OCI-LY1 (cell line): ENCODE results near the gene ZBTB7A.

Experiments
- H2AFZ ChIP-seq: fragments of 200-600 bp; sonication (generic), shearing (Covaris generic); 2 replicates; pipeline ENCODE4 v1.6.0; 2014; ENCODE audit warnings: antibody characterized with exemption, mild to moderate bottlenecking, low read length
- H3F3A ChIP-seq: fragments of 200-600 bp; sonication (generic), shearing (Covaris generic); 2 replicates; pipeline ENCODE4 v1.6.0; 2014; ENCODE audit warnings: mild to moderate bottlenecking, antibody characterized with exemption, low read length, moderate library complexity; ENCODE audit not compliant: insufficient read depth
- H3K27ac ChIP-seq: fragments of 200-600 bp; sonication (generic); 2 replicates; pipeline ENCODE4 v1.5.1; 2014; ENCODE audit warnings: low read length, mixed run types, mild to moderate bottlenecking, low read depth; ENCODE audit not compliant: poor library complexity, severe bottlenecking
- H3K27me3 ChIP-seq: fragments of 200-600 bp; sonication (generic); 2 replicates; pipeline ENCODE4 v1.6.0; 2014; ENCODE audit warnings: antibody characterized with exemption, mild to moderate bottlenecking, low read length, moderate library complexity; ENCODE audit not compliant: insufficient read depth
- H3K36me3 ChIP-seq: fragments of 200-600 bp; sonication (generic); 2 replicates; pipeline ENCODE4 v1.6.1; 2014; ENCODE audit warnings: mild to moderate bottlenecking, antibody characterized with exemption, low read length, moderate library complexity, mixed read lengths; ENCODE audit not compliant: insufficient read depth
- H3K4me1 ChIP-seq: fragments of 200-600 bp; sonication (generic); 2 replicates; pipeline ENCODE4 v1.5.1; 2014; ENCODE audit warnings: mild to moderate bottlenecking, low read length, moderate library complexity; ENCODE audit not compliant: insufficient read depth, severe bottlenecking
- H3K4me2 ChIP-seq: fragments of 200-600 bp; sonication (generic), shearing (Covaris generic); 2 replicates; pipeline ENCODE4 v1.6.1; 2014; ENCODE audit warnings: low read length
- H3K4me3 ChIP-seq: fragments of 200-600 bp; sonication (generic); 2 replicates; pipeline ENCODE4 v1.5.1; 2014; ENCODE audit warnings: low read length, low read depth, mild to moderate bottlenecking, mixed read lengths; ENCODE audit not compliant: poor library complexity, severe bottlenecking
- H3K79me2 ChIP-seq: fragments of 200-600 bp; shearing (Covaris generic); 2 replicates; pipeline ENCODE4 v1.6.1; 2016; ENCODE audit warnings: mixed run types, low read length, mixed read lengths; ENCODE audit not compliant: insufficient read depth
- H3K9ac ChIP-seq: fragments of 200-600 bp; sonication (generic), shearing (Covaris generic); 2 replicates; pipeline ENCODE4 v1.6.1; 2014; ENCODE audit warnings: mild to moderate bottlenecking, low read length, mixed read lengths
- H3K9me2 ChIP-seq: fragments of 200-600 bp; sonication (generic), shearing (Covaris generic); 2 replicates; pipeline ENCODE4 v1.6.1; 2014; ENCODE audit warnings: low read depth, mild to moderate bottlenecking, low read length, mixed read lengths
- H3K9me3 ChIP-seq: fragments of 200-600 bp; shearing (Covaris generic); 2 replicates; pipeline ENCODE4 v1.6.1; 2014; ENCODE audit warnings: low read length, mixed read lengths
- H4K20me1 ChIP-seq: fragments of 200-600 bp; sonication (generic), shearing (Covaris generic); 2 replicates; pipeline ENCODE4 v1.6.0; 2016; ENCODE audit warnings: mild to moderate bottlenecking, low read length; ENCODE audit not compliant: insufficient read depth
- CTCF ChIP-seq: fragments of 200-600 bp; sonication (generic), shearing (Covaris generic); IDR thresholded peaks from 2 replicates; pipeline ENCODE4 v1.5.1; 2017; ENCODE audit warnings: mild to moderate bottlenecking, antibody characterized with exemption, low read length, moderate library complexity, mixed read lengths
- EZH2 ChIP-seq: fragments of 200-600 bp; sonication (generic), shearing (Covaris generic); IDR thresholded peaks from 2 replicates; pipeline ENCODE4 v1.8.0; 2017; ENCODE audit warnings: borderline replicate concordance, mixed run types, mild to moderate bottlenecking, antibody characterized with exemption, low read length, moderate library complexity, mixed read lengths

The ZBTB7A gene

DNA sequence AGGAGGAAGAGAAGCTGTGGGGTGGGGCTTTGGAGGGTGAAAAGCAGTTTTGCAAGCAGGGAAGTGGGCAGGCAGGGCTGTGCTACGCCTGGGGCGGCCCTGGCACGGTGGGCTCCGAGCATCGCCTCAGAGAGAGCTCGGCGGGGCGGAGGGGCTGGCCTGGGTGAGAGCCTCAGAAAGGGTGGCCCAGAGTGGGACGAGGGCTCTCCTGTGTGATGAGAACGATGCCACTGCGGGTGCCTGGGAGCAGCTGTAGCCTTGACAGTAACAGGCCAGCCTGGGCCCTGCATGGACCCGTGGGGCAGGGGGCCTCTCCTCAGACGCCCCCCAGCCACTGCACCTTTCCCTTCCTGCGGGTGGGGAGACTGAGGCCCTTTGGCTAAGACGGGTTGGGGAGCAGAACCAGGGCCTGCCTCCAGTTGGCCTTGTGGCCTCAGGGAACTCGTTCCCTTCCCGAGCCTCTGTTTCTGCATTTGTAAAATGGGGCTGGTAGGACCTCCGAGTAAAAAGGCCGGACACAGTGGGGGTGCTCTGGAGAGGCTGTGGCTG lies 31.6 kb downstream of the ZBTB7A start:
- Histone ChIP-seq H3K79me2 (no peaks in the 10 kb centered on the region), H3K9me3 (no peaks in the 10 kb centered on the region), H3K4me2 (no peak overlapping the region), H3F3A (no peaks in the 10 kb centered on the region), H3K9ac (no peak overlapping the region), H3K27ac (no peak overlapping the region), H4K20me1 (no peaks in the 10 kb centered on the region), H3K36me3 (peaks cover 56% of the 10 kb centered on the region), H3K9me2 (no peaks in the 10 kb centered on the region), H3K27me3 (no peaks in the 10 kb centered on the region), H3K4me3 (no peak overlapping the region), H3K4me1 (no peaks in the 10 kb centered on the region), H2AFZ (no peak overlapping the region)
- TF ChIP-seq EZH2: no peak
- no peak for TF ChIP-seq CTCF

DNA sequence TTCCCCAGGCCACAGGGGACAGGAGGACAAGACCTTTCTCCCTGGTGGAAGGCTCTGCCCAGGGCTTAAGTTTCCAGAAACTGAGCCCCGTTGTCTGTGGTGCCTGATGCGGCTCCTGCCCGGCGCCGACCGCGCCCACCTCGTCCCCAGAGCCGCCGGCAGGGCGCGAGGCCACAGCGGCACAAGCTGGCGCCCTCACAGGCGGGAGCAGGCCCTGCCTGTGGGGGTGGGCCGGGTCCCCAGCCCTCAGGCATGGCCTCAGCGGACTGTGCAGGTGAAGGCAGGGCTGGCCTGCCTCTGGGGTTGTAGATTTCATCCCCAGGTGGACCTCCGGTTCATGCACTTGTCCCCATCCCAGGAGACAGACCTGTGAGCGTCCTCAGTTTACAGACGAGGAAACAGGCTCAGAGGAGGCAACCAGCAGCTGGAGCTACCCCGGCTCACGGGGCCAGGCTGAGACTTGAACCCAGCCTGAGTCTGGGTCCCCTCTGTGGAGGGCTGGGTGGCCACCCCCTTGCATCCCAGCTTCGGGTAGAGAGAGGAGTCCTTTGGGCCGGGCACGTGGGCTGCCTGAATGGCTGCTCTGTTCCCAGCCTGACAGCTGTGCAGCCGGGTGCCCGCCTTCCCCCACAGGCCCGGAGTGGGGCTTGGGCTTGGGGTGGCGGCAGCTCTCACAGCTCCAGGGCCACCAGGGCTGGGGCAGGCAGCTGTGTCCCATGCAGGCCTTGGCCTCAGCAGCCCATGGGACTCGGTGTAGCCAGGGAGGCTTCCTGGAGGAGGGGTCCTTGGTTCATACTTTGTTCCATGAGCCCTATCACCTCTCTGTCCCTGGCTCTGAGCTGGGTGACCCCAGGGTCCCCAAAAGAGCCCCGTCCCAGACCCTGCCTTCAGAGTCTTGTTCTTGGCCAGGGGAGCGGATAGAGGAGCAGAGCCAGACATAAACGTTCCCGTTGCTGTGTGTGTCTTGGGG lies 32.4 kb downstream of the ZBTB7A start:
- no peak overlapping the region for H3K4me2 ChIP-seq
- H3K27me3 ChIP-seq: no peaks in the 10 kb centered on the region
- no peak overlapping the region for H3K9ac ChIP-seq
- no peak overlapping the region for H2AFZ ChIP-seq
- no peak overlapping the region for H3K4me3 ChIP-seq
- peaks cover 56% of the 10 kb centered on the region for H3K36me3 ChIP-seq
- no peaks in the 10 kb centered on the region for H3K79me2 ChIP-seq
- no peak overlapping the region for H3K27ac ChIP-seq
- H3K9me3 ChIP-seq: no peaks in the 10 kb centered on the region
- no peaks in the 10 kb centered on the region for H4K20me1 ChIP-seq
- H3F3A ChIP-seq: no peaks in the 10 kb centered on the region
- TF ChIP-seq CTCF: no peak
- H3K9me2 ChIP-seq: no peaks in the 10 kb centered on the region
- no peaks in the 10 kb centered on the region for H3K4me1 ChIP-seq

- no peak overlapping the region for H3K27ac ChIP-seq
- no peak for TF ChIP-seq EZH2
- TF ChIP-seq CTCF: no peak
- H3K36me3 ChIP-seq: peaks cover 56% of the 10 kb centered on the region
Observed at GRCh38 chr19:4033028-4033956, 33.4 kb downstream of the ZBTB7A start.

More at GRCh38 chr19:4033028-4033956, 33.4 kb downstream of the ZBTB7A start:
- Histone ChIP-seq H3F3A (no peaks in the 10 kb centered on the region), H3K27me3 (no peaks in the 10 kb centered on the region), H3K9ac (no peak overlapping the region), H2AFZ (no peak overlapping the region), H3K79me2 (no peaks in the 10 kb centered on the region), H3K4me2 (no peak overlapping the region), H3K9me3 (no peaks in the 10 kb centered on the region), H3K4me1 (no peaks in the 10 kb centered on the region), H3K9me2 (no peaks in the 10 kb centered on the region), H4K20me1 (no peaks in the 10 kb centered on the region), H3K4me3 (no peak overlapping the region)
